Esophagus squamous epithelium (tissue), 4 donors: ENCODE results near the gene NRDE2.

Source experiments
- CTCF ChIP-seq, 6 experiments: fragments of 450-650 bp in 4 of 6; fragments of 200-600 bp in 2 of 6; sonication (generic) in 2 of 6; IDR thresholded peaks; one replicate each; pipeline ENCODE4 v1.5.1; 2016 to 2019; ENCODE audit warnings: antibody characterized with exemption in 6 of 6, mild to moderate bottlenecking in 4 of 6, moderate library complexity in 4 of 6
- POLR2A ChIP-seq, 4 donors: fragments of 450-650 bp; IDR thresholded peaks; one replicate each; pipeline ENCODE4 v1.6.1; 2017; ENCODE audit warnings: antibody characterized with exemption in 4 of 4, mild to moderate bottlenecking in 4 of 4, moderate library complexity in 3 of 4

GRCh38 chr14:90381011-90381786, 49.5 kb upstream of the NRDE2 start:
- no peak for TF ChIP-seq CTCF (IDR thresholded peaks at IDR 0.05)
- TF ChIP-seq POLR2A (IDR thresholded peaks at IDR 0.05): peak in 1 of 4 donors; percentile 26
